Measurements from ENCODE around the gene MOGAT2.

The MOGAT2 gene

DNA sequence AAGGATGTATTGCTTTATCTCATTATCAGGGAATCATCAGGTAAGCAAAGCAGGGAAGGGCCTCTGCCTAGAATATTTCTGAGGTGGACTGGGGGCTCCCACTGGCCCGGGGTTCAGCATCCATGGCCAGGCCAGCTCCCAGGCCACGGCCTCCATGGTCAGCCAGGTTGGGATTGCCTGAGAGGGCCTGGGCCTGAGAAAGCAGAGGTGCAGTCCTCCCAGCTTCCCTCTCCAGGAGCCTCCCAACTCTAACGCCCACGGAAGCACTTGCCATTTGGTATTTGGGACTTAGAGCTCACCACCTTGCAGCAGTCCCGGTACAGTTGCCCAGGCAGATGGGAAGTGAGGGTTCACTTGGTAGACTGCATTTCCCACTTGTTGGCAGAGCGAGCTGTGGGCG is 63.7 kb downstream of the MOGAT2 start:
- no peak for DNase-seq

DNA sequence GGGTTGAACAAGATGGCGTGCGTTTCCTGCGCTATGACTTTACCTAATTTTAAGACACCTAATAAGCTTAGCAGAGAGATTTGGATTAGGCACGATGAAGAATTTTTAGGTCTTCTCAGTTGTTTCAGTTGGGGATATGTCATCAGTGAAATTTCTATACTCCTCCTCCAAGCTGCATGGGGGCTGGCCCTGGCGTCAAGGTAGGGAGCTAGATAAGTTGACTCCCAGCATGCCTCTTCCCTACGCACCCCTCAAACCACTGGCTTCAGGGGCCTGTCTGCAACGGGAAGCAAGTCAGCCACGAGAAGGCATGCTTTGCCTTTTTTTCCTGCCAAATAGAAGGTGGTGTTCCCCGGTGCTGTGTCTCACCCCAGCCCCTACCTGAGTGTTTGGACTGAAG is 64.2 kb downstream of the MOGAT2 start:
- no peak for DNase-seq
